ENCODE results near the gene MIOX. TPM values are rescaled to one million over a fixed set of nuclear protein-coding genes. Genes with fewer than 3 reads are reported as not detected.

The MIOX gene
- total and polyA plus RNA-seq, 10 of the 15 experiments (the other 5 are each of a cell fraction or from before 2014, with no cell fraction given): 0.10 to 0.31 TPM; not detected in 8

GRCh38 chr22:50502628-50503474 is 16.2 kb downstream of the MIOX start:
- H3K27me3 ChIP-seq (replicated peaks in 1 of 2; ENCODE audit: control insufficient read depth in 2 of 2, insufficient read depth in 2 of 2, low read length in 1 of 2): no peaks in the 10 kb centered on the region
- H3K79me2 ChIP-seq (ENCODE audit: control insufficient read depth, insufficient read depth, low read length): peaks cover 13% of the 10 kb centered on the region
- no peak overlapping the region for H2AFZ ChIP-seq (ENCODE audit: control insufficient read depth, low read depth, low read length)
- in situ Hi-C loops (cut with MboI) (no loop called here), intact Hi-C loops (cut with micrococcal nuclease; ENCODE audit: unreplicated experiment) (no loop called here)
- H3K9ac ChIP-seq (ENCODE audit: control insufficient read depth, insufficient read depth, low read length): no peak overlapping the region
- CTCF ChIA-PET: interaction anchor here (0.5 kb wide), 1 partner anchor 51 kb away, joined by 3 read pairs; no protein-coding TSS in a partner anchor
- BruUV-seq (replicated peaks): no TSS peak
- peaks cover 4 to 8% of the 10 kb centered on the region in 2 experiments; a peak in 3 of 4 replicates for H3K36me3 ChIP-seq (ENCODE audit: control insufficient read depth in 2 of 2, insufficient read depth in 2 of 2, low read length in 1 of 2)
- H3K4me2 ChIP-seq (ENCODE audit: control insufficient read depth, insufficient read depth): no peak overlapping the region
- no peaks in the 10 kb centered on the region for H4K20me1 ChIP-seq (ENCODE audit: control insufficient read depth, insufficient read depth)
- H3K4me1 ChIP-seq (ENCODE audit: control insufficient read depth, insufficient read depth, low read length): peaks cover 4% of the 10 kb centered on the region
- FAIRE-seq (no peak), ATAC-seq (no peak), DNase-seq (ENCODE audit: low read depth, low spot score) (no peak)
- TF ChIP-seq TAF1 (IDR thresholded peaks at IDR 0.05; ENCODE audit: borderline replicate concordance, low read depth, low read length): no peak
- SMC1A ChIA-PET (ENCODE audit: uncharacterized antibody, unreplicated experiment): interaction anchor here (1.7 kb wide), 1 partner anchor 118 kb away, joined by 4 read pairs; no protein-coding TSS in a partner anchor
- WGBS (ENCODE audit: insufficient coverage, insufficient replicate concordance, low lambda C conversion rate, missing lambda C conversion rate): 86% methylated on average over 23 of the region's 24 CpGs
- H3K27ac ChIP-seq (ENCODE audit: control insufficient read depth, insufficient read depth): no peak overlapping the region
- RAD21 ChIA-PET (ENCODE audit: unreplicated experiment): no interaction called here
- POLR2A ChIA-PET: interaction anchor here (0.6 kb wide), 1 partner anchor 29 kb away, joined by 3 read pairs; no protein-coding TSS in a partner anchor
- H3K9me3 ChIP-seq (replicated peaks; ENCODE audit: control insufficient read depth, insufficient read depth, low read length): no peaks in the 10 kb centered on the region
- H3K4me3 ChIP-seq: no peak overlapping the region

GRCh38 chr22:50503475-50504145 is 17.0 kb downstream of the MIOX start:
- Histone ChIP-seq H3K9me3 (replicated peaks; ENCODE audit: control insufficient read depth, insufficient read depth, low read length) (no peaks in the 10 kb centered on the region), H3K36me3 (ENCODE audit: control insufficient read depth in 2 of 2, insufficient read depth in 2 of 2, low read length in 1 of 2) (peaks cover 4 to 8% of the 10 kb centered on the region in 2 experiments; a peak in 3 of 4 replicates), H3K9ac (ENCODE audit: control insufficient read depth, insufficient read depth, low read length) (no peak overlapping the region), H4K20me1 (ENCODE audit: control insufficient read depth, insufficient read depth) (no peaks in the 10 kb centered on the region), H3K4me3 (no peak overlapping the region), H3K27me3 (replicated peaks in 1 of 2; ENCODE audit: control insufficient read depth in 2 of 2, insufficient read depth in 2 of 2, low read length in 1 of 2) (no peaks in the 10 kb centered on the region), H2AFZ (ENCODE audit: control insufficient read depth, low read depth, low read length) (no peak overlapping the region), H3K79me2 (ENCODE audit: control insufficient read depth, insufficient read depth, low read length) (peaks cover 17% of the 10 kb centered on the region), H3K4me2 (ENCODE audit: control insufficient read depth, insufficient read depth) (no peak overlapping the region), H3K27ac (ENCODE audit: control insufficient read depth, insufficient read depth) (no peak overlapping the region), H3K4me1 (ENCODE audit: control insufficient read depth, insufficient read depth, low read length) (peaks cover 4% of the 10 kb centered on the region)
- BruUV-seq (replicated peaks): no TSS peak
- DNase-seq (ENCODE audit: low read depth, low spot score) (no peak), FAIRE-seq (no peak), ATAC-seq (no peak)
- TF ChIP-seq SKIL (IDR thresholded peaks at IDR 0.05; ENCODE audit: low read depth, poor library complexity, severe bottlenecking): no peak
- TF ChIP-seq CTCF (IDR thresholded peaks at IDR 0.05 in 2 of 3, conservative IDR thresholded peaks at IDR 0.05 in 1 of 3; ENCODE audit: control insufficient read depth in 2 of 3, extremely low read depth in 1 of 3, insufficient read depth in 1 of 3, low read depth in 3 of 3, low read length in 3 of 3): peak in 1 of 3 experiments; percentile 14; a peak in 1 of 6 replicates
- ChIA-PET RAD21 (ENCODE audit: unreplicated experiment) (no interaction called here), CTCF (interaction anchor here (0.5 kb wide), 1 partner anchor 52 kb away, joined by 3 read pairs; no protein-coding TSS in a partner anchor), SMC1A (ENCODE audit: uncharacterized antibody, unreplicated experiment) (no interaction called here), POLR2A (no interaction called here)
- in situ Hi-C loops (cut with MboI) (no loop called here), intact Hi-C loops (cut with micrococcal nuclease; ENCODE audit: unreplicated experiment) (no loop called here)
- 95% methylated on average over 16 of the region's 26 CpGs for WGBS (ENCODE audit: insufficient coverage, insufficient replicate concordance, low lambda C conversion rate, missing lambda C conversion rate)
